SK-N-SH (cell line): Measurements from ENCODE around the gene FCN3. TPM values are rescaled to one million over a fixed set of nuclear protein-coding genes. Genes with fewer than 3 reads are reported as not detected.

Experiments
- CTCF ChIA-PET: fragments of 300-600, 350-600 bp; formaldehyde crosslinking; extraction: SDS; loops from one replicate; lab custom pipeline; 2021; lab: Yijun Ruan, JAX
- POLR2A ChIA-PET: fragments of 350-600 bp; sonication (Branson Sonifier 250); formaldehyde crosslinking; extraction: SDS; loops from one replicate; lab custom pipeline; 2020; ENCODE audit warnings: antibody characterized with exemption, inconsistent platforms; lab: Yijun Ruan, JAX
- DNase-seq: peaks from one replicate; pipeline ENCODE4 v3.0.0; 2012
- H2AFZ ChIP-seq: fragments of 200-600 bp; sonication (generic); 2 replicates; pipeline ENCODE4 v1.8.1; 2016; ENCODE audit warnings: antibody characterized with exemption, mild to moderate bottlenecking, low read depth
- H3F3A ChIP-seq: fragments of 200-600 bp; sonication (generic); replicated peaks from 2 replicates; pipeline ENCODE3; 2016; ENCODE audit warnings: antibody characterized with exemption, mild to moderate bottlenecking; ENCODE audit not compliant: insufficient read depth
- H3K27ac ChIP-seq, 2 experiments: fragments of 200-500 bp in 1 of 2; fragments of 200-600 bp in 1 of 2; sonication (Bioruptor generic) in 1 of 2; sonication (generic), shearing (Covaris generic) in 1 of 2; 2 replicates each; pipeline versions ENCODE4 v1.5.1 to v1.6.1; 2014 to 2016; ENCODE audit warnings: low read depth in 2 of 2, inconsistent platforms in 1 of 2, low read length in 1 of 2, mild to moderate bottlenecking in 1 of 2, mixed read lengths in 1 of 2
- H3K27me3 ChIP-seq: fragments of 200-600 bp; sonication (generic), shearing (Covaris generic); 2 replicates; pipeline ENCODE4 v1.6.1; 2016; ENCODE audit warnings: mixed run types; ENCODE audit not compliant: insufficient read depth
- H3K36me3 ChIP-seq, 2 experiments: fragments of 200-500 bp in 1 of 2; fragments of 200-600 bp in 1 of 2; sonication (Bioruptor generic) in 1 of 2; sonication (generic) in 1 of 2; replicated peaks in 1 of 2; 2 replicates each; pipeline versions ENCODE3 to v1.5.1; 2014 to 2016; ENCODE audit warnings: low read length in 1 of 2, mild to moderate bottlenecking in 1 of 2; ENCODE audit not compliant: insufficient read depth in 2 of 2, control insufficient read depth in 1 of 2
- H3K4me1 ChIP-seq, 2 experiments: fragments of 200-500 bp in 1 of 2; fragments of 200-600 bp in 1 of 2; sonication (Bioruptor generic) in 1 of 2; sonication (generic), shearing (Covaris generic) in 1 of 2; 2 replicates each; pipeline versions ENCODE4 v1.5.1 to v1.6.1; 2014 to 2016; ENCODE audit warnings: low read depth in 1 of 2, low read length in 1 of 2, mixed run types in 1 of 2; ENCODE audit not compliant: insufficient read depth in 2 of 2, control insufficient read depth in 1 of 2
- H3K4me2 ChIP-seq: fragments of 200-600 bp; sonication (generic), shearing (Covaris generic); 2 replicates; pipeline ENCODE4 v1.6.1; 2017; ENCODE audit warnings: mixed run types
- H3K4me3 ChIP-seq, 2 experiments: fragments of 200-500 bp in 1 of 2; fragments of 200-600 bp in 1 of 2; sonication (Bioruptor generic) in 1 of 2; sonication (generic), shearing (Covaris generic) in 1 of 2; 2 replicates each; pipeline versions ENCODE4 v1.5.1 to v1.8.1; 2014 to 2016; ENCODE audit warnings: low read depth in 2 of 2, inconsistent platforms in 1 of 2, low read length in 1 of 2, mild to moderate bottlenecking in 1 of 2, mixed read lengths in 1 of 2, moderate library complexity in 1 of 2
- H3K79me2 ChIP-seq: fragments of 200-600 bp; sonication (generic); 2 replicates; pipeline ENCODE4 v1.8.1; 2017; ENCODE audit warnings: mild to moderate bottlenecking; ENCODE audit not compliant: insufficient read depth
- H3K9ac ChIP-seq: fragments of 200-600 bp; sonication (generic); 2 replicates; pipeline ENCODE4 v1.6.1; 2017; ENCODE audit warnings: mixed run types
- H3K9me2 ChIP-seq: fragments of 200-600 bp; sonication (generic); 2 replicates; pipeline ENCODE4 v1.6.1; 2017; ENCODE audit warnings: mixed run types
- H3K9me3 ChIP-seq: fragments of 200-600 bp; sonication (generic); 2 replicates; pipeline ENCODE4 v1.6.1; 2017; ENCODE audit warnings: mixed run types, mild to moderate bottlenecking, moderate library complexity
- H4K20me1 ChIP-seq: fragments of 200-600 bp; sonication (generic); 2 replicates; pipeline ENCODE4 v1.6.1; 2017; ENCODE audit warnings: mild to moderate bottlenecking, mixed run types; ENCODE audit not compliant: insufficient read depth
- CTCF ChIP-seq: fragments of 200-600 bp; sonication (generic); IDR thresholded peaks from 2 replicates; pipeline ENCODE4 v1.6.1; 2017; ENCODE audit warnings: antibody characterized with exemption, mild to moderate bottlenecking, moderate library complexity
- GATA2 ChIP-seq: sonication (generic); formaldehyde crosslinking; IDR thresholded peaks from 2 replicates; pipeline ENCODE4 v1.5.0; 2020; ENCODE audit warnings: mild to moderate bottlenecking, missing genetic modification reagents
- POLR2AphosphoS5 ChIP-seq: IDR thresholded peaks from 2 replicates; pipeline ENCODE4 v1.6.1; 2012; ENCODE audit warnings: low read depth, low read length
- RAD21 ChIP-seq: IDR thresholded peaks from 2 replicates; pipeline ENCODE4 v1.6.1; 2012; ENCODE audit warnings: mild to moderate bottlenecking, low read length
- REST ChIP-seq: IDR thresholded peaks from 2 replicates; pipeline ENCODE4 v1.6.1; 2012; ENCODE audit warnings: mild to moderate bottlenecking, low read depth, low read length, moderate library complexity
- RFX5 ChIP-seq: IDR thresholded peaks from 2 replicates; pipeline ENCODE4 v1.6.1; 2012; ENCODE audit warnings: mild to moderate bottlenecking, improper control_type of control experiment, low read length
- RXRA ChIP-seq: IDR thresholded peaks from 2 replicates; pipeline ENCODE4 v1.4.0; 2012; ENCODE audit warnings: low read depth, mild to moderate bottlenecking, borderline replicate concordance
- SIN3A ChIP-seq: IDR thresholded peaks from 2 replicates; pipeline ENCODE4 v1.6.1; 2012; ENCODE audit warnings: low read depth, mild to moderate bottlenecking, low read length, moderate library complexity, borderline replicate concordance
- SMC3 ChIP-seq: IDR thresholded peaks from 2 replicates; pipeline ENCODE4 v1.6.1; 2012; ENCODE audit warnings: low read depth, low read length, improper control_type of control experiment
- YY1 ChIP-seq: IDR thresholded peaks from 2 replicates; pipeline ENCODE4 v1.4.0; 2012; ENCODE audit warnings: low read depth, mild to moderate bottlenecking
- WGBS: methylation state at CpG from one replicate; pipeline ENCODE4 v1.1.6; 2017; ENCODE audit warnings: low lambda C conversion rate; 5-methylcytosine and 5-hydroxymethylcytosine counted together
- polyA plus RNA-seq, 3 experiments: library from polyadenylated mRNA; depleted of rRNA; stranded (reverse); fragments of >200 nt; gene quantifications; 2 replicates each; pipeline ENCODE4 v1.2.3, GENCODE V29; 2012

Gene FCN3
- polyA plus RNA-seq, 1 of the 3 experiments (the other 2 are of a cell fraction) = not detected

- H3K4me3 ChIP-seq = no peak overlapping the region
- peaks cover 16% of the 10 kb centered on the region for H3F3A ChIP-seq
- no peaks in the 10 kb centered on the region for H3K27me3 ChIP-seq
- H3K9me3 ChIP-seq = no peaks in the 10 kb centered on the region
- H3K79me2 ChIP-seq = peaks cover 29% of the 10 kb centered on the region
- no peak overlapping the region for H3K4me2 ChIP-seq
- no peaks in the 10 kb centered on the region for H4K20me1 ChIP-seq
- H3K9me2 ChIP-seq = no peaks in the 10 kb centered on the region
- H3K4me1 ChIP-seq = peaks cover 0 to 14% of the 10 kb centered on the region in 2 experiments; a peak in 1 of 4 replicates
- ChIA-PET POLR2A (no interaction called here), CTCF (interaction anchor here (0.6 to 16.9 kb wide), 15 partner anchors 9 to 253 kb away, joined by 3 to 111 read pairs (median 4); partner anchors contain the start of gene AHDC1)
- peaks cover 62 to 66% of the 10 kb centered on the region in 2 experiments for H3K36me3 ChIP-seq
- peak; percentile 58 for TF ChIP-seq CTCF
- TF ChIP-seq RAD21 = peak; percentile 56
- TF ChIP-seq REST = no peak
- TF ChIP-seq SMC3 = peak; percentile 58
- no peak for TF ChIP-seq GATA2 (CRISPR knock-in tag)
- no peak overlapping the region for H3K9ac ChIP-seq
- H3K27ac ChIP-seq = no peak overlapping the region
- WGBS = 81% methylated on average over 3 of the region's 3 CpGs
- peak; percentile 45 for DNase-seq
- no peak overlapping the region for H2AFZ ChIP-seq
These were observed 41.9 kb upstream of the FCN3 start for GRCh38 chr1:27416387-27417111.

- H3K4me2 ChIP-seq = no peak overlapping the region
- no peaks in the 10 kb centered on the region for H4K20me1 ChIP-seq
- H3F3A ChIP-seq = peaks cover 10% of the 10 kb centered on the region
- H3K27me3 ChIP-seq = no peaks in the 10 kb centered on the region
- no peak overlapping the region for H2AFZ ChIP-seq
- H3K9me2 ChIP-seq = no peaks in the 10 kb centered on the region
- no peak overlapping the region for H3K4me3 ChIP-seq
- H3K4me1 ChIP-seq = peaks cover 0 to 12% of the 10 kb centered on the region in 2 experiments; a peak in 1 of 4 replicates
- ChIA-PET POLR2A (interaction anchor here (0.6 kb wide), 1 partner anchor 115 kb away, joined by 3 read pairs; no protein-coding TSS in a partner anchor), CTCF (interaction anchor here (0.8 to 16.9 kb wide), 7 partner anchors 11 to 192 kb away, joined by 3 to 111 read pairs (median 8); partner anchors contain the start of gene AHDC1)
- H3K9ac ChIP-seq = no peak overlapping the region
- no peaks in the 10 kb centered on the region for H3K9me3 ChIP-seq
- peaks cover 7% of the 10 kb centered on the region for H3K79me2 ChIP-seq
- WGBS = 100% methylated on average over 1 of the region's 1 CpG
- no peak for TF ChIP-seq RAD21
- TF ChIP-seq SIN3A = no peak
- no peak for TF ChIP-seq POLR2AphosphoS5
- no peak for TF ChIP-seq RFX5
- TF ChIP-seq RXRA = no peak
- TF ChIP-seq YY1 = no peak
- TF ChIP-seq, all 33 proteins: peak for 0
- H3K36me3 ChIP-seq = peaks cover 71 to 75% of the 10 kb centered on the region in 2 experiments
- no peak overlapping the region for H3K27ac ChIP-seq
- no peak for DNase-seq
These were observed 39.5 kb upstream of the FCN3 start for GRCh38 chr1:27414091-27414490.
